HG03460 (cell line): ENCODE measurements around the gene KRT2.

Source experiments
- ATAC-seq: cut with Tn5 transposase; IDR thresholded peaks from one replicate; pipeline ENCODE4 v1.9.1; 2021; ENCODE audit not compliant: unreplicated experiment

Gene KRT2

DNA sequence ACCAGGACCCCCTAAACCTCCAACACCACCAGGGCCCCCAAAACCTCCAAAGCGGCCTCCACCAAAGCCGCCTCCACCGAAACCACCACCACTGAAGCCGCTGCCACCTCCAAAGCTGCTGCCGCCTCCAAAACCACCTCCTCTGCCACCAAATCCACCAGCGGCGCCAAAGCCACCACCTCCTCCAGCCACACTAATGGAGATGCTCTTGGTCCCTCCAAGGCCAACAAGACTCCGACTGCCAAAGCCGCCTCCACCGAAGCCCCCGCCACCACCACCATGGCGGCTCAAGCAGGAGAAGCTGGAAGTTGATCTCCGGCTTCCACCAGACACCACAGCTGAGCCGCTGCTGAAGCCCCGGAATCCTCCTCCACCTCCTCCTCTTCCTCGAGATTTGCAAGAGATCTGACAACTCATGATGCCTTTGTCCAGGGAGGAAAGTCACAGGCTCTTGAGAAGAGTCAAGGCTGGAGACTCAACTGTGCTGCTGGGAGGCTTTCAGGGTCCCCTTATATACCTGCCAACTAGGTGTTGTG, at the start of gene KRT2:
TSS of gene KRT2 (minus strand) at position 486 of the 536 bp plus-strand sequence. CDS start at position 417, 69 bp downstream.
- no peak for ATAC-seq

DNA sequence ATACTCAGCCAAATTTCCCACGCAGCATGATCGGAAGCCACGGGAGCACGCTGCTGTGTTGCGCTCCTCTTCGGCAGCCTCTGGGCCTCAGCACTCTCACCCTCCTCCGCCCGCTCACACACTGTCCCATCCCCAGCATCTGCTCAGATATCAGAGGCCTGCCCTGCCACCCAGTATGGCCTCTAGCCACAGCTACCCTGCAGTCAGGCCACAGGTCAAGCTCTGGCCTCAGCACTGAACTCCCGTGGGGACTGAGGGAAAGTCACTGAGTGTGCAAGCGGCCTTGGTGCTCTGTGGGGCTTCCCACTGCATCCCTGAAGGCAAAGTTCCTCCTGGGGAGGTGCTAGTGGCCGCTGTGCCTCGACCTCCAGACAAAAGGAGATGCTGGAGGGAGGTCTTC, 49.3 kb upstream of the KRT2 start:
- no peak for ATAC-seq

DNA sequence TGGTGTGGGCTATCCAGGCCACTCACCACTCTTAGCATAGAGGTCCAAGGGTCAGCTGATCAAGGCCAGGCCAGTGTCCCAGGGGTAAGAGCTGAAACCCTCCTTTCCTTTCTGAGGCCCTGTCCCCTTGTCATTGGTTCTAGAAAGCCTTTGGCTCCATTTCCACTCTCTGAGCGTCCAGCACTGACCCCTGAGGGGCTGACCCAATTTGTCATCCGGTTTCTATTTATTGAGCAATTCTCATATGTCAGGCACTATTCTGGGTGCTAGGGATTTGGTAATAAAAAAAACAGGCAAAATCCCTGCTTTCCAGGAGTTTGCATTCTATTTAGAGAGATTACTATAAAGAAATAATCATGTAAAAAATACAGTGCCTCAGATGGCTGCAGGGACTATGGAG, 47.9 kb upstream of the KRT2 start:
- ATAC-seq: no peak

DNA sequence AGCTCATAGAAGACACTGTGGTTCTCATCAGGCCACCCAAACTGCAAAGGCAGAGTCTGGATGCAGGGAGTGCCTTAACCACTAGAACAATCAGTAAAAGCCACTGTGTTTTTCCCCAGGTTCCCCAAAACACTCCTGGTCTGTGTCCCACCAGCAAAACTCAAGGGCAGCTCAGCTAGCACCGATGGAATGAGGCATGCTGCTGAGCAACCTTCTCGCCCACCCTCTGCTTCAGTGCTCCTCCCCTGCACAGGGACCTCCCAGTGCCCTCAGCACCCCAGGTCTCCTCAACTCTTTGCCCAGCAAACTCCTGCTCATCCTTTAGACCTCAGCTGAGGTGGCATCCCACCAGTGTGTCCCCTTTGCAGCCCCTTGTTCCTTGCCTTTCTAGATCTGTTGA, 47.4 kb upstream of the KRT2 start:
- ATAC-seq: no peak

DNA sequence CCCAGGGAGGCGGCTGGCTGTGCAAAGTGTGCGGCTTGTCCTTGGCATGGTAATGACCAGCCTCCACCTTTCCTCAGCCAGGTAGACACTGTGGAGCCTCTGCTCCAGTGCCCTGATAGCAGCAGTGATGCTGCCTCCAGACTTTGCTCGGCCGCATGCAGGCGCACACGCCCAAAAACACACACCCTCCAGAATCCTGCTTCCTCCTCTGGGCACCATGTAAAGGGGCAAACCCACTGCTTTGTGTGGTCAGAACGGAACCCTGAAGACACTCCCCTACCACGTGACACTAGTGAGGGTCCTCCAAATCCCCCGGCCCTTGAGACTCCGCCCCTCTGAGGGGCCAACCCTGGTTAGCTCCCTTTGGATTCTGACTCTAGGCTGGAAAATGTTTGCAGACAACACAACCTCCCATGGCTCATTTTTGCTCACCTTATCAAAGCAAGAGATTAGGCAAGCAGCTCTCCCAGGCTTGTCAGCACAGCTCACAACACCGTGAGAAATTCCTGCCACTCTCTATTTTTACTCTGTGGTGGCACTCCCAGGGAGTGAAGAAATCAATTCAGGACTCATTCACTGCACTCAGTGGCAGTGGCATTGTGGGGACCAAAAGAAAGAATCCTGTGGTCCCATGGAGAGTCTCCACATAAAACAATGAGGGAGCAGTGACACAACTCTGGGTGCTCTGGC, 46.8 kb upstream of the KRT2 start:
- no peak for ATAC-seq

DNA sequence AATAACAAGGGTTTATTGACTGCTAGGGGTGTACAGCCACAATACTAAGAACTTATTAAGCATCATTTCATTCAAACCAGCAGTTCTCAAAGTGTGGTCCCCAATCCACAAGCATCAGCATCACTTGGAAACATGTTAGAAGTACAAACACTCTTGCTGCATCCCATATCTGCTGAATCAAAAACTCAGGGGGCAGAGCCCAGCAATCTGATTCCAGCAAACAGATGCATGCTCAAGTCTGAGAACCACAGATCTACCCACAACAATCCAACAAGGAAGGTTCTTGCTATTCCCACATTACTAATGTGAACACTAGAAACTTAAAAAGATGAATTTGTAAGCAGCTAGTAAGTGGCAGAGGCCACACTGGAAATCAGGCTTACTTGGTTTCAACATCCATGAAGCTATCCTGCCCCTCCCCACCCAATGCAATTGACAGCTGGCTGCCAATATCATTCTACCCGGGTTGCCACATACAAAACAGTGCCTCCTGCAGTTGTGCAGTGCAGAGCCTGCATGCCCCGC, 45.1 kb upstream of the KRT2 start:
- ATAC-seq: no peak

DNA sequence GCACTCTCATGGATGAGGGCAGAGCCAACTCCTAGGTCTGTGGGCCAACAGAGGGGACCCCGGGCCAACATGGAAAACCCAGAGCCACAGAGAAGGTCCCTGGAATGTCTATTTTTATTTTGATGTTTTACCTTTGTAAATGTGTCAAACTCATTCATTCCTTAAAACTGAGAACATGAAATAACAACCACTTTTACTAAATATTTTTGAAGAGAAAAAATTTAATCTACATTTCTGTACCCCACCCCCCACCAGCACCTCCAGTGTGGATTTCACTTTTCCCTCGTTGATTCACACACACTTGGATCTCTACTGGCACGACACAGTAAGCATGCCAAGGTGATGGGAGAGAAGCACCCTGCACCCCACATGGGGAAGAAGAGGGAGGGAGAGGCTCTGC, 44.6 kb upstream of the KRT2 start:
- ATAC-seq: no peak

DNA sequence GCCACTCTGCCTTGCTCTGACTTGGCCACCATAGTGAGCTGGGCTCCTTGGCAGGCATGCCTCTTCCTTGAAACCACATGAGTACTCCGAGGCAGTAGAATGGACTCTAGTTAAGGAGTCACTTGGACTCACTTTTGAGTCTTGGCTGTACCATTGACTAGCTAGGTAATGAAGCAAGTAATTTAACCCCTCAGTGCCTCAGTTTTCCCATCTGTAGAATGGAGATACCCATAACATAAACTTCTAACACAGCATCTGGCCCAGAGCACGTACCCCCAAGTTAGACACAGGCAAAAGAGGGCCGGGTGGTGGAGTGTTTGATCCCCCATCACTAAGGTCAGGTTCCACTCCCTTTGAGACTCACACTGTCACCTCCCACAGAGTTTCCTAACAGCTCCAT, 43.0 kb upstream of the KRT2 start:
- ATAC-seq: no peak

DNA sequence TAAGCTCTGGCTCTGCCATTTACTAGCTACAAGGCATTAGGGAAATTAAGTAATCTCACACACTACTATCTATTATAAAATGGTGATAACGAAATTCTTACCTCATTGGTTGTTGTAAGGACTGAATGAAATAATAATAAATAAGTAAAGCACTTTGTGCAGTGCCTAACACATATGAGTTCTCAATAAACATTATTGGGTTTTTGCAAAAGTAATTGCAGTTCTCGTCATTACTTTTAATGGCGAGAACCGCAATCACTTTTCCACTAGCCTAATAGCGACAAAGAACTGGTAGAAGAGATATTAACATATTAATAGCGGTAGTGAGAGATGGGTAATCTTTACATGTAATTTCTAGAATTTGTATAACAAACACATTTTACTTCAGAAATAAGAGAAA, 42.1 kb upstream of the KRT2 start:
- ATAC-seq: no peak

DNA sequence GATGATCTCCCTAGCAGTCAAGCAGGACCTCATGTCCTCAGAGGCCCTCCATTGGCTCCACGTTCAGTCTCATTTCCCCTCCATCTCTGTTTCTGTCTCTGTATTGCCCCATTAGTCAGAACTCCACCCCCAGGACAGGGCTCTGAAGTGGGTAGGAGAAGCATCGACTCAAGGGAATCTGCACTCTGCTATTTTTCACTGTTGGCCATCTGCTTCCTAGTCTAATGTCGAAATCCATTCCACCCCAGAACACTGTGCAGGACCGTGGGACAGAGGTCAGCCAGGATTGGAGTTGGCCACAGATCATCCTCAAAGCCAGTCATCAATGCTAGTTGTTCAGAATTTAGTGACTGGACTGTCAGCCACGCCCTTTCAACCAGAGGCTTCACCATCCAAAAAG, 41.2 kb upstream of the KRT2 start:
- no peak for ATAC-seq

DNA sequence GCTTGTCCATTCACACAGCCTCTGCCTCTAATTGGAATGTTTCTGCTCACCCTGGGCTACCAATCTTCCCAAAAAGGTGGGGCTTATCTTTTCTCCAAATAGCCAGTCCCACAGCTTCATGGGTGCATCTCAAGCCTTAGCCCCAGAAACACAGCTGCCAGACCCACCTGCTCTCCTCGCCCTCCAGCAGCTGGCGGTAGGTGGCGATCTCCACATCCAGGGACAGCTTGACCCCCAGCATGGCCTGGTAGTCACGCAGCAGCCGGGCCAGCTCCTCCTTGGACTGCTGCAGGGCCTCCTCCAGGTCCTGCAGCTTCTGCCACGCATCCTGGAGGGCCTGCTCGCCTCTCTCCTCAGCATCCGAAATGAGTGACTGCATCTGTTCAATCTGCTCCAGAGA, 40.2 kb upstream of the KRT2 start:
- ATAC-seq: no peak

DNA sequence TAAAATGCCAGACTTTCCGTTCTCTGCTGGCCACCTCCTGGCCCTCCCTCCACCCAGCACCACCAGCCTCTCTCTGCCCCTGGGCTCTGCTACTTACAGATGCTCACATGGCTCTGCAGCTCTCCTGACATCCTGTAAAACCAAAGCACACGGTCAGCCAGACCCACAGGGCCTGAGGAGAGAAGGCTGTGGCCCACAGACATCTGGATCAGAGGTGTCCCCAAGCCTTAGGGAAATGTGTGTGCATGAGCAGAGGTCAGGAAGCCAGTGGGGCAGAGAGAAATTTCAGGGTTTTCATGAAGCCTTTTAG, 39.8 kb upstream of the KRT2 start:
- ATAC-seq: no peak

DNA sequence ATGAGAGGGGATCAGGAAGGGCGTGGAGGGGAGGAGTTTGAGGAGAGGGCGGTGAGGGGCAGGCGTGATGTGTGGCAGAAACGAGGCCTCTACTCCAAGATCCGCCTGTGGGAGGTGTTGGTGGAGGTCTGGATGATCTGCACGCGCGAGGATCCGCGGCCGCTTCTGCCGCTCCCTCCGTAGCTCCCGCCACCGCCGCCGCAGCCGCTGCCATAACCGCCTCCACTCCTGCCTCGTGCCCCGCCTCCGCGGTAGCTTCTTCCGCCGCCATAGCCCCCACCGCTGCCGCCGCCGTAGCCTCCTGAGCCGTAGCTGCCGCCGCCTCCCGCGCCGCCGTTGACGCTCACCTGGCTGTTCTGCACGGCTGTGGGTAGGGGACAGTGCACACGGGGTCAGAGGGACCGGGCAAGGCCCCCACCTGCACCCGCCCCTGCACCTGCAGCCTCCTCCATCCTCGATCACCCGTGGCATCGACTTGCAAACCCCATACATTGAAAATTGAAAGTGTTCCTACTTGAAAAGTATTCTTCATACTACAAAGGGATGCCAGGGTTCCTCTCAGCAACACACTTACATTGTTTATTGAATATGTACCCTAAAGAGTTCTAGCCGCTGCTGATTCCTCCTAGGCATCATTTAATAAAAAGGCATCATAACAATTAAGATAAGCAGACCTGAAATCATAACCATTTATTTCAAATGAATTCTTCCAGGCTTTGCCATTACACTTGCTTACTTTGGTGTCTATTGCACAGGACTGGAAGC, 39.2 kb upstream of the KRT2 start:
- no peak for ATAC-seq

DNA sequence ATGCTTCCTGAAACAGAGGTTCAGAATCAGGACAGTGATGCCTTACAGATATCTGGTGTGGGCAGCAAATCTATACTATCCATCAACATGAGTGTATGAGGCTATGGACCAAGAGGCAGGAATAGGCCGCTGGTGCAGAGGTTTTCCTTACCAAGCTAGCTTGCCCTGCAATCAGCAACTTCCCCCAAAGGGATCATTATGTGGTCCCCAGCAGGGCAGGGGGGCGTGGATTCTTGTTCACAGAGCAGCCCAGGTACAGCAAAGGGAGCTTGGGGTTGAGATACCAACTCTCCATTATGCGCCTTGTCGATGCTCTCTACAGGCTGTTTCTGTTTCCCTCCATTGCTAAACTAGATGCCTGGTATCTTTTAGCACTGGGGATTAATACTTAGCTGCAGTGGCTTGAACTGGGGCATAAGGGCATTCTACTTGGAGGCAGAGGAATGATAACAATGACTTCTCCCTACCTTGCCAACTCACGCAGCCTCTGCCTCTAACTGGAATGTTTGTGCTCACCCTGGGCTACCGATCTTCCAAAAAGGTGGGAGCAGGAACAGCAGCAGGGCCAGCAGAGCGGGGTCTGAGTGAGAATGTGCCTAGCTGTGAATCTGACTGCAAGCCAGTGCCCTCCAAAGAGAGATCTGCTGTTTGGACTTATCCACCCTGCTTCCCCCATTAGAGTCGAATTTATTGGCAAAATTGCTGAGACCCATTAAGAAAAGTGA, 38.5 kb upstream of the KRT2 start:
- ATAC-seq: no peak

DNA sequence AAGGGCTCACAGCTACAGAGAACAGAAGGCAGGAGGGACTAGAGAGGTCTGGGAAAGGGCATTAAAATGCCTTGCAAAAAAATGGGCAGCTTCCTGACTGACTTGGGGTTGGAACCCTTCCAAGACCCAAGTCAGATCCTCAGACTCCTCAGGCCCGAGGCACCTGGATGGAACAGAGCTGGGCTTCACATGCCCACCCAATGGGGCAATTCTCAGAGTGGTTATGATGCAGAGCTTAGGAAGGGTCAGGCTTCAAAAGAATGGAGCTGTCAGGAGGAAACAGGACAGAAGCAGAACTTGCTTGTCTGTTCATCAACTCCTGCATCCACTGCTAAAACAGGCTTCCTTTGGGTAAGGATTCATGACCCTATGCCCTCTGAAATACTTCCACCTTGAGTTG, 37.9 kb upstream of the KRT2 start:
- ATAC-seq: no peak

DNA sequence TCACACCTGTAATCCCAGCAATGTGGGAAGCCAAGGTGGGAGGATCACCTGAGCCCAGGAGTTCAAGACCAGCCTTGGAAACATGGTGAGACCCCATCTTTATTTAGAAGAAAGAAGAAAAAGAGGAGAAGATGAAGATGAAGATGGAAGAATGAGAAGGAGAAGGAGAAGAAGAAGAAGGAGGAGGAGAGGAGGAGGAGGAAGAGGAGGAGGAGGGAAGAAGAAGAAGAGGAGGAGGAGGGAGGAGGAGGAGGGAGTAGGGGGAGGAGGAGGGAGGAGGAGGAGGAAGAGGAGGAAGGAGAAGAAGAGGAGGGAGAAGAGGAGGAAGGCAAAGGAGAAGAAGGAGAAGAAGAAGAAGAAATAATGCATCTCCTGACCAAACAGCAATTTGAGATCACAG, 37.2 kb upstream of the KRT2 start:
- ATAC-seq: no peak

DNA sequence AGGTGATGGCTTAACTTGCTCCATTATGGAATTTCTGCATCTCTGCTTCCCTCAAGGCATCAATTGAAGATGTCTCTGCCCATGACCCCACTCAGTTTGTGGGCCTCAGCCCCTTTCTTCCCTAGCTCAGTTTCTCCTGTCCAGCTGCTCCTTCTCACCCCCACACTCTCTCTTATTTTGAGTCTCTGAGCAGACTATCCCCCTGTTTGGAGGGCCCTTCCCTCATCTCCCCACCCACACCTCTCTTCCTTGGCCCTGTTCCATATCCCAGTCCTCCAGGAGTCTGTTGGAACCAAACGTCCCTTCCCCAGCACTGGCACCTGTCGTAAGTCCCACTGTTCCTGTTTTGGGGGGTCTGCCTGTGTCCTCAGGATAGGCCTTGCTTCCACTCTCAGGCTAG, 36.5 kb upstream of the KRT2 start:
- ATAC-seq: no peak

DNA sequence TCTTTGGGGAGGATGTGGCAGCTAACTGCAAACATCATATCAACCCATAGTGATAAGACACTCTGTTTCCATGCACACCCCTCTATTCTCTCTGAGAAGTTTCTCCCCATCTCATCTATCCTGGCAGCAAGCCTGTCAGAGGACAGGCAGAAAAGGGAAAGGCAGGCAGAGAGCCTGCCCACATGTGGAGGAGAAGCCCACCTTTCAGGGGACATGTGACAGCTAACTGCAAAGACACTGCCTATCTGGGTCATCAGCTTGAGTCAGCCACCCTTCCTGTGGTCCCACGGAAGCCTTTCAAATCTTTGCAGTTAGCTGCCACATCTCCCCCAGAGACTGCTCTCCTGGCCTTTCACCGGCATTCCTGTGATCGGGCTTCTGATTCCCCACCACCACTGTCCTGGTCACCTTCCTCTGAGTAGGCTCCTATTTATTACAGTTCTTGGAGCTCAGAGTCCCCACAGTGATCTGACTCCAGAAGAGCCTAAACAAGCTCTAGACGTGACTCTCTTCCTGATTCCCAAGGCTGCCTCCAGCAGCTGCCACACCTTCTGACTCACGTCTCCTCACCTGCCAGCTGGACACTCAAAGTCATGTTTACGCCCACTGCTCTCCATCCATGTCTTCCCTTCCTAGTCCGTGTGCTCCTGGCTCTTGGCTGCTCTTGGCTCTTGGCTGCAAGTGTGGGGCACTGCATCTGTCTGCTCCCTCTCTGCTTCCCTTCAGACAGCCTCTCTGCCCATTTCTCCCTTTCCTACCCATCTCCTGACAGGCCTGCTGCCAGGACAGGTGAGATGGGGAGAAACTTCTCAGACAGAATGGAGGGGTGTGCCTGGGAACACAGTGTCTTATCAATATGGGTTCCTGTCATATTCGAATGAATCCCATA, 35.7 kb upstream of the KRT2 start:
- ATAC-seq: no peak

DNA sequence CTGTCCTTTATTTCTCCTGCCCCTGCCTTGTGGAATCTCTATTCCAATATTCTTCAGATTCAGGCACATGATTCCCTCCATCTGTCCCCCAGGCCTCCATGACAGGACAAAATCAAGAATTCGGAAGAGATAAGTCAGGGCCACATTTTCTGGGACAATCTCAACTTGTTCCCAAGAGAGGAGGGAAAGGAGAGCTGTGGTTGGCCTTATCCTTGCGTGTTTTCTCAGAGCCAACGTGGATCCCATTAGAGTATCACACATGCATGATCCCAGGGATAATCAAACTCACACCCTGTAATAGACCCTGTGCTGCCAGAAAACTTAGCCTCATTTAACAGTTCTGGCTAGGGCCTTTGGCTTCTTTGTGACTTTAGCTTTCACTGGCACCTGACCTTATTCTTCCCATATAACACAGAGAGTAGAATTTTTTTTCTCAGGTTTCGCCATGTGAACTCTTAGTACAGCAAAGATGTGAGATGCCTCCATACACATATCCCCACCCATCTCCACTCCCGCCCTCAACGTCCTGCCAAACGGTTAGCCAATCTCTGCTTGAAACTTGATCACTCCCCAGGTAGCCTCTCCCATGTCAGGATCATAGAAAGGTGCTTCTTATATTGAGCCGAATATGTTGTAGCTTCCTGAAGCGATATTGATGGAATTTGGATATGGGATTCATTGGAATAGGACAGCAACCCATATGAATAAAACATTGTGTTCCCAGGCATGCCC, 34.9 kb upstream of the KRT2 start:
- ATAC-seq: no peak

DNA sequence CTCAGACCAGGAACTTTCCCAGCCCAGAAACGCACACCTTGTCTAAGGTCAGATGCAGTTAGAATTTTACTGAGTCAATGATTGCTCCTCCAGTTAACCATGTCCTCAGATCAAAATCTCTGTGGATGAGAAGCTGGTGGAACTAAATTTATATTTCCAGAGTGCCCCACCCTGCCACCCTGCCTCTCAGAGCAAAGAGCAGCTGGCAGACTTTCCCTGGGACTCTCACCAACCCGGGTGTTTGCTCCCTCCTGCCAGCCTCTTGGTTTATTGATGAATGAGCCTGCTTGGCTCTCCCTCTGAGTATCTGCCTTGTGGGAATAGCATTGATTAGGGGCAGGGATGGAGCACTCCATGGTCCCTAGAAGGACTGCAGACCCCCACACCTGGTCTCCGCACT, 34.1 kb upstream of the KRT2 start:
- ATAC-seq: no peak
